Cardiac muscle cell (in vitro differentiated cells and primary cell): ENCODE results near the gene CTNND2. TPM values are rescaled to one million over a fixed set of nuclear protein-coding genes. Genes with fewer than 3 reads are reported as not detected.

Experiments
- DNase-seq, 2 donors: peaks; one replicate each; pipeline versions ENCODE4 v3.0.0 to v3.0.0-alpha.2; 2010 to 2017; ENCODE audit warnings: low read depth in 1 of 2, low spot score in 1 of 2
- H3K27ac ChIP-seq: fragments of 200-600 bp; sonication (generic); 2 replicates; pipeline ENCODE4 v1.5.1; 2016
- H3K27me3 ChIP-seq: fragments of 200-600 bp; sonication (generic); 2 replicates; pipeline ENCODE4 v1.6.0; 2016; ENCODE audit warnings: control low read depth
- H3K36me3 ChIP-seq: fragments of 200-600 bp; sonication (generic); 2 replicates; pipeline ENCODE4 v1.5.1; 2016; ENCODE audit warnings: control low read depth
- H3K4me1 ChIP-seq: fragments of 200-600 bp; sonication (generic); 2 replicates; pipeline ENCODE4 v1.8.1; 2017; ENCODE audit warnings: low read depth, mild to moderate bottlenecking, mixed run types
- H3K4me3 ChIP-seq: fragments of 200-600 bp; sonication (generic); 2 replicates; pipeline ENCODE4 v1.5.1; 2016; ENCODE audit warnings: mild to moderate bottlenecking
- H3K9me3 ChIP-seq: fragments of 200-600 bp; sonication (generic); 2 replicates; pipeline ENCODE4 v1.5.1; 2017; ENCODE audit warnings: low read depth, mild to moderate bottlenecking, control low read depth
- CTCF ChIP-seq: IDR thresholded peaks from 2 replicates; pipeline ENCODE4 v1.5.1; 2012; ENCODE audit warnings: low read depth, mild to moderate bottlenecking, low read length
- polyA plus RNA-seq: library from polyadenylated mRNA; unstranded; fragments of >200 nt; fragmentation: Nextera tagmentation; extraction: Ambion mirVana; gene quantifications from 2 replicates; pipeline ENCODE4 v1.2.1, GENCODE V29; 2016
- total RNA-seq: library from RNA; depleted of rRNA; stranded (reverse); fragments of >200 nt; gene quantifications from 2 replicates; pipeline ENCODE4 v1.2.3, GENCODE V29; 2016

CTNND2 gene
- total and polyA plus RNA-seq, 2 experiments from 2014 or later: 11.0 to 12.7 TPM

DNA sequence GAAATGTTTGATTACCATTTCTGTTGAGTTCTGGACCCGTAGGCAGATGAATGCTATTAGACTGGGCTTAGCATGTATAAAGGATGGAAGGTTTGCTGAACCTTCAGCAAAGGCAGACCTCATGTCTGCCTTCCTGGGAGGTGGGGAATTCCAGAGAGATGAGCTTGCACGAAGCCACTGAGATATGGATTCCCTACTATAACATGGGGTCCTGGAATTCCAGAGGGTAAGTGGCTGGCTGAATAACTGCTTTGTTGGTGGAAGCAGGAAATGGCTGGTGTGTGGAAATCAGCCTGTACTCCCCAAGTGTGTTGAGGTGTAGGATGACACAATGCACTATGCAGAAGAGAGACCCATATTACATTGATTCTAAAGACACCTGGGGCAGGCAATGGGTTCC lies 526.4 kb downstream of the CTNND2 start:
- no peak overlapping the region for H3K27ac ChIP-seq
- H3K36me3 ChIP-seq: no peaks in the 10 kb centered on the region
- DNase-seq: no peak
- TF ChIP-seq CTCF: no peak
- no peaks in the 10 kb centered on the region for H3K4me1 ChIP-seq
- H3K9me3 ChIP-seq: no peaks in the 10 kb centered on the region
- peaks cover 14% of the 10 kb centered on the region for H3K27me3 ChIP-seq
- H3K4me3 ChIP-seq: no peak overlapping the region

DNA sequence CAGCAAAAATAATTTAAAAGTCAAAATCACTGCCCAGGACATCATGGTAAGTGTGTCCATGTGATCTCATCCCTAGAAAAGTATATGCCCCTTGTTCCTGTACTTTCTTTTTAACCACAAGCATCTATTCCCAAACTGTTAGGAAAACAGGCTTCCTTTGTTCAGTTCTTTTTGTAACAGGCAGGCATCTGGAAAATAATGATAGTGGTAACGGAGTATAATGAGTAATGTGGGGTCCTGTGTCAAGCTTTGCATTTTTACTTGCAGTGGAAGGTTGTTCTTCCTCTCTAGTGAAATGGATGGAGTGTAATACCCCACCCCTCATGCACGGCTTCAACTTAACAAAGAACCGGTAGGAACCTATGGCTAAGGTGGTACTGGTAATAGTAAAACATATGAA lies 532.1 kb downstream of the CTNND2 start:
- Histone ChIP-seq H3K27ac (no peak overlapping the region), H3K36me3 (no peaks in the 10 kb centered on the region), H3K27me3 (no peaks in the 10 kb centered on the region), H3K9me3 (no peaks in the 10 kb centered on the region), H3K4me3 (no peak overlapping the region), H3K4me1 (no peaks in the 10 kb centered on the region)
- TF ChIP-seq CTCF: no peak
- DNase-seq: no peak

DNA sequence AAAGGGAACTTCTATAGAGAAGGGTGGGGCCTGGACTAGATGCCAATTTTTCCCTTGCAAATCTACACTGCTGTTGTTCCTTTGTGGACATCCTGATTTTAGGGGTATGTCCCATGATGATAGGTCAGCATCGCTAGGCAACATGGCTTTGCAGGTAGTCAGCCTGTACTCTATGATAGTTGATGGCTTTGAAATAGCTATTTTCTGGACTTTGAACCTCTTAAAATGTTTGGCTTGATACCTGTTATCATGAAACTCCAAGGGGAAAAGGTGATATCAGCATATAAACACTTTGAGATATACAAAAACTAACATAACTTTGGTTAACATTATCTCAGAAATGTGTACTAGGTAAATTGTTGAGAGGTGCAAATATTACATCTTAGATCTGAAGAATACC lies 533.2 kb downstream of the CTNND2 start:
- Histone ChIP-seq H3K9me3 (no peaks in the 10 kb centered on the region), H3K27ac (no peak overlapping the region), H3K36me3 (no peaks in the 10 kb centered on the region), H3K27me3 (no peaks in the 10 kb centered on the region), H3K4me1 (no peaks in the 10 kb centered on the region), H3K4me3 (no peak overlapping the region)
- TF ChIP-seq CTCF: no peak
- no peak for DNase-seq

GRCh38 chr5:11364531-11364930 lies 539.7 kb downstream of the CTNND2 start:
- Histone ChIP-seq H3K27ac (no peak overlapping the region), H3K36me3 (no peaks in the 10 kb centered on the region), H3K9me3 (no peaks in the 10 kb centered on the region), H3K27me3 (no peaks in the 10 kb centered on the region), H3K4me3 (no peak overlapping the region), H3K4me1 (no peaks in the 10 kb centered on the region)
- no peak for DNase-seq
- TF ChIP-seq CTCF: no peak

DNA sequence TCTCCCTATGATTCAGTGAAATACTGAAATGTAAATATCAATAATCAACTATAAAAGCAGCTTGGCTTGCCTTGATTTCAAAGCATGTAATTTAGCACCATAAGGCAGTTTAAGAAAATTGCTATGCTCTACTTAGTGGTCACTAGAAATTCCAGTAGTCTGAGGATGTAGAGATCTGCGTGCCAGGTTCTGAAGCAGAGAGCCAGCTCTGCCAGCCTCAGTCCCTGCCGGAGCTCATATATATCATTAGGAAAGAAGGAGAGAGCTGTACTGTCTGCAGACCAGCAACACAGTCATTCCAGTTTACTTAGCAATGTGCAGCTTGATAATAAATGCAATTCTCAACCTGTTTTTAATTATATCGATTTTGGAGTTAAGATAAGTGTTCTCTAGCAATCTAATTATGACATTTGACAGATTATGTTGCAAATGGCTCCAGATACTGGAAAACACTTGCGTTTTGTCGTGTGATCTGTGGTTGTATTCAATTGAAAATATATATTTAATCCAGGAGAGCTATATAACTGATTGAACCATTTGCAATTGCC lies 540.5 kb downstream of the CTNND2 start:
- Histone ChIP-seq H3K4me1 (no peaks in the 10 kb centered on the region), H3K9me3 (no peaks in the 10 kb centered on the region), H3K36me3 (no peaks in the 10 kb centered on the region), H3K27ac (no peak overlapping the region), H3K27me3 (no peaks in the 10 kb centered on the region), H3K4me3 (no peak overlapping the region)
- DNase-seq: no peak
- TF ChIP-seq CTCF: no peak

DNA sequence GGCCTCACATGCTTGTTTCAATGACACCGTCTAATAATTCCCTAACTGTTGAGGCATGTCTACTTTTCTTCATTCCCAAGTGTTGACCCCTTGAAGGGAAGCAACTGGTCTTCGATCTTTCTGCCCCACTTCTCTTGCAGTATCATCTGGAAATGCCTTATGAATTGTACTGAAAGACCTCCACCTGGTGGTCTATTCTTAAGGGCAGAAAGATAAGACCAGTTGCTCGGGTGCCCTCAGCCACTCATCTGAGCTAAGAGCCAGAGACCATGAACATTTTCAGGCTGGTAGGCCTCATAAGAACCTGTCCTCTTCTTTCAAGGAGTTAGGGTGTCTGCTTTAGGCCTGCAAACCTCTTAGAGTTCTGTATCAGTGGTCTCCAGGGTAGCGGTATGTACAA lies 542.5 kb downstream of the CTNND2 start:
- H3K4me1 ChIP-seq: no peaks in the 10 kb centered on the region
- no peak for TF ChIP-seq CTCF
- no peaks in the 10 kb centered on the region for H3K9me3 ChIP-seq
- no peaks in the 10 kb centered on the region for H3K27me3 ChIP-seq
- no peak for DNase-seq
- no peak overlapping the region for H3K27ac ChIP-seq
- H3K4me3 ChIP-seq: no peak overlapping the region
- H3K36me3 ChIP-seq: no peaks in the 10 kb centered on the region
